ENCODE data around the gene BCAM. TPM values are rescaled to one million over a fixed set of nuclear protein-coding genes. Genes with fewer than 3 reads are reported as not detected.

Gene BCAM
- total and polyA plus RNA-seq, 2 donors (not counting 1 experiment from before 2014, with no cell fraction given) = 12.2 to 20.3 TPM

DNA sequence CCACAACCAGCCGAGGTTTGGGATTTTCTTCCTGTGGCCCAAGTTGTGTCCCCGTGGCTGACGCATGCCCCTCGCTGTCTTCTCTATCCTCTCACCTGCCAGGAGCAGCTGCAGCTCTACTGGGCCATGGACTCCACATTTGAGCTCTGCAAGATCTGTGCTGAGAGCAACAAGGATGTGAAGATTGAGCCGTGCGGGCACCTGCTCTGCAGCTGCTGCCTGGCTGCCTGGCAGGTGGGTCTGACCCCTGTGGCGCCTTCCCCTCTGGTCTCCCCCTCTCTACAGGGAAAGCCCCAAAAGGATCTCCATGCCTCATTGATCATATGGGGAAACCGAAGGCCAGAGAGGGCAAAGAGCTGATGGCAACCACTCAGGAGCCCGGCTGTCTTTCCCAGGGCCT lies 16.6 kb upstream of the BCAM start:
- H3K27me3 ChIP-seq (ENCODE audit: control insufficient read depth, insufficient read depth, low read length) = no peaks in the 10 kb centered on the region
- H3K27ac ChIP-seq (ENCODE audit: insufficient read depth, low read length) = no peak overlapping the region
- H3K79me2 ChIP-seq (ENCODE audit: control insufficient read depth, insufficient read depth, low read length) = no peaks in the 10 kb centered on the region
- no peaks in the 10 kb centered on the region for H3K36me3 ChIP-seq (ENCODE audit: control insufficient read depth, insufficient read depth, low read length)
- H3K9me3 ChIP-seq (ENCODE audit: control insufficient read depth, insufficient read depth, low read depth, low read length) = no peaks in the 10 kb centered on the region
- H3K4me3 ChIP-seq (replicated peaks in 1 of 4; ENCODE audit: control extremely low read depth in 1 of 4, insufficient read depth in 1 of 4, low read depth in 3 of 4, low read length in 4 of 4) = no peak overlapping the region
- DNase-seq (ENCODE audit: low read depth in 2 of 2) = no peak
- H3K9ac ChIP-seq (ENCODE audit: insufficient read depth, low read length) = no peak overlapping the region
- no peak for TF ChIP-seq EZH2 (IDR thresholded peaks at IDR 0.05; ENCODE audit: low read length, missing control alignments)
- TF ChIP-seq, protein P1, sequence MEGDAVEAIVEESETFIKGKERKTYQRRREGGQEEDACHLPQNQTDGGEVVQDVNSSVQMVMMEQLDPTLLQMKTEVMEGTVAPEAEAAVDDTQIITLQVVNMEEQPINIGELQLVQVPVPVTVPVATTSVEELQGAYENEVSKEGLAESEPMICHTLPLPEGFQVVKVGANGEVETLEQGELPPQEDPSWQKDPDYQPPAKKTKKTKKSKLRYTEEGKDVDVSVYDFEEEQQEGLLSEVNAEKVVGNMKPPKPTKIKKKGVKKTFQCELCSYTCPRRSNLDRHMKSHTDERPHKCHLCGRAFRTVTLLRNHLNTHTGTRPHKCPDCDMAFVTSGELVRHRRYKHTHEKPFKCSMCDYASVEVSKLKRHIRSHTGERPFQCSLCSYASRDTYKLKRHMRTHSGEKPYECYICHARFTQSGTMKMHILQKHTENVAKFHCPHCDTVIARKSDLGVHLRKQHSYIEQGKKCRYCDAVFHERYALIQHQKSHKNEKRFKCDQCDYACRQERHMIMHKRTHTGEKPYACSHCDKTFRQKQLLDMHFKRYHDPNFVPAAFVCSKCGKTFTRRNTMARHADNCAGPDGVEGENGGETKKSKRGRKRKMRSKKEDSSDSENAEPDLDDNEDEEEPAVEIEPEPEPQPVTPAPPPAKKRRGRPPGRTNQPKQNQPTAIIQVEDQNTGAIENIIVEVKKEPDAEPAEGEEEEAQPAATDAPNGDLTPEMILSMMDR (conservative IDR thresholded peaks at IDR 0.05 in 1 of 2, IDR thresholded peaks at IDR 0.05 in 1 of 2; ENCODE audit: low read depth in 1 of 2, low read length in 2 of 2) = no peak
- H4K20me1 ChIP-seq (ENCODE audit: control insufficient read depth, extremely low read depth, insufficient read depth, low read length) = no peaks in the 10 kb centered on the region
- H2AFZ ChIP-seq (ENCODE audit: low read length) = no peak overlapping the region
- no peak overlapping the region for H3K4me2 ChIP-seq (ENCODE audit: extremely low read depth, insufficient read depth, low read length)
- H3K4me1 ChIP-seq (ENCODE audit: control insufficient read depth, extremely low read depth, insufficient read depth, low read length) = no peaks in the 10 kb centered on the region

DNA sequence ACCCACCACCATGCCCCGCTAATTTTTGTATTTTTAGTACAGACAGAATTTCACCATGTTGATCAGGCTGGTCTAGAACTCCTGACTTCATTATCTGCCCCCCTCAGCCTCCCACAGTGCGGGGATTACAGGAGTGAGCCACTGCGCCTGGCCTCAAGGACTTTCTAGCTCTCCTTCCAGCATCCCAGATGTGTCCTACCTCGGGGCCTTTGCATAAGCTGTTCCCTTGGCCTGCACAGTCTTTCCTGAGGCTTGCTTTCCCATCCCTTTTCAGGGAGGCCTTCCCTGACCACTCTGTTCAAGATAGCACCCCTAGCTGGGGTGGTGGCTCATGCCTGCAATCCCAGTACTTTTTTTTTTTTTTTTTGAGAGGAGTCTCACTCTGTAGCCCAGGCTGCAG lies 14.3 kb upstream of the BCAM start:
- H3K4me3 ChIP-seq (replicated peaks in 1 of 4; ENCODE audit: control extremely low read depth in 1 of 4, insufficient read depth in 1 of 4, low read depth in 3 of 4, low read length in 4 of 4) = no peak overlapping the region
- no peaks in the 10 kb centered on the region for H3K27me3 ChIP-seq (ENCODE audit: control insufficient read depth, insufficient read depth, low read length)
- H3K4me2 ChIP-seq (ENCODE audit: extremely low read depth, insufficient read depth, low read length) = no peak overlapping the region
- no peaks in the 10 kb centered on the region for H3K36me3 ChIP-seq (ENCODE audit: control insufficient read depth, insufficient read depth, low read length)
- H3K9ac ChIP-seq (ENCODE audit: insufficient read depth, low read length) = no peak overlapping the region
- no peaks in the 10 kb centered on the region for H4K20me1 ChIP-seq (ENCODE audit: control insufficient read depth, extremely low read depth, insufficient read depth, low read length)
- H2AFZ ChIP-seq (ENCODE audit: low read length) = no peak overlapping the region
- H3K9me3 ChIP-seq (ENCODE audit: control insufficient read depth, insufficient read depth, low read depth, low read length) = no peaks in the 10 kb centered on the region
- TF ChIP-seq EZH2 (IDR thresholded peaks at IDR 0.05; ENCODE audit: low read length, missing control alignments) = no peak
- TF ChIP-seq, protein P1 (conservative IDR thresholded peaks at IDR 0.05 in 1 of 2, IDR thresholded peaks at IDR 0.05 in 1 of 2; ENCODE audit: low read depth in 1 of 2, low read length in 2 of 2) = no peak
- no peak overlapping the region for H3K27ac ChIP-seq (ENCODE audit: insufficient read depth, low read length)
- H3K4me1 ChIP-seq (ENCODE audit: control insufficient read depth, extremely low read depth, insufficient read depth, low read length) = no peaks in the 10 kb centered on the region
- no peak for DNase-seq (ENCODE audit: low read depth in 2 of 2)
- no peaks in the 10 kb centered on the region for H3K79me2 ChIP-seq (ENCODE audit: control insufficient read depth, insufficient read depth, low read length)

DNA sequence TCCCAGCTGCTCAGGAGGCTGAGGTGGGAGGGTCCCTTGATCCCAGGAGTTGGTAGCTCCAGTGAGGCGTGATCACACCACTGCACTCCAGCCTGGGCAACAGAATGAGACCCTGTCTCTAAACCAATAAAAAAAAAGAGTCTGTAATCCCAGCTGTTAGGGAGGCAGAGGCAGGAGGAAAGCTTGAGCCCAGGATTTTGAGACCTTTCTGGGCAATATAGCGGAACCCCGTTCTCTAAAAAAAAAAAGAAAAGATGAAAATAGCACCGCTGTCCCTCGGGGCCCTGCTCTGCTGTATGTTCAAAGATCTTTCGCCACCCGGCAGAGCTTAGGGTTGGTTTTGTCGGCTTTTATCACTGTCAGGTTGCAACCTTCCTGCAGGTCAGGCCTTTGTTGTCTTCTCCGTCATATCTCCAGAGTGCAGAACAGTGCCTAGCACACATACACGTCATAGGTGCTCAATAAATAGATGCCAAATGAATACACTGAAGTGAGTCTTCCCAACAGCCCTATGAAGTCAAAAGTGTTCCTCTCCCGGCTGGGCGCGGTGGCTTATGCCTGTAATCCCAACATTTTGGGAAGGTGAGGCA lies 13.4 kb upstream of the BCAM start:
- Histone ChIP-seq H3K27me3 (ENCODE audit: control insufficient read depth, insufficient read depth, low read length) (no peaks in the 10 kb centered on the region), H3K9me3 (ENCODE audit: control insufficient read depth, insufficient read depth, low read depth, low read length) (no peaks in the 10 kb centered on the region), H3K4me2 (ENCODE audit: extremely low read depth, insufficient read depth, low read length) (no peak overlapping the region), H3K4me1 (ENCODE audit: control insufficient read depth, extremely low read depth, insufficient read depth, low read length) (no peaks in the 10 kb centered on the region), H3K9ac (ENCODE audit: insufficient read depth, low read length) (no peak overlapping the region), H3K36me3 (ENCODE audit: control insufficient read depth, insufficient read depth, low read length) (no peaks in the 10 kb centered on the region), H3K27ac (ENCODE audit: insufficient read depth, low read length) (no peak overlapping the region), H2AFZ (ENCODE audit: low read length) (no peak overlapping the region), H4K20me1 (ENCODE audit: control insufficient read depth, extremely low read depth, insufficient read depth, low read length) (no peaks in the 10 kb centered on the region), H3K4me3 (replicated peaks in 1 of 4; ENCODE audit: control extremely low read depth in 1 of 4, insufficient read depth in 1 of 4, low read depth in 3 of 4, low read length in 4 of 4) (no peak overlapping the region), H3K79me2 (ENCODE audit: control insufficient read depth, insufficient read depth, low read length) (no peaks in the 10 kb centered on the region)
- DNase-seq (ENCODE audit: low read depth in 2 of 2) = no peak
- no peak for TF ChIP-seq EZH2 (IDR thresholded peaks at IDR 0.05; ENCODE audit: low read length, missing control alignments)
